Measurements from ENCODE around the gene OR2T6.
"Not testable (repeated sequence)": the region's sequence is repeated elsewhere in the genome, so short reads cannot be mapped to it uniquely, and the experiment has no call there.

Gene OR2T6

GRCh38 chr1:248375446-248375845, at the start of gene OR2T6:
Gene OR2T6 (plus strand): TSS chr1:248375746. CDS start chr1:248387609, 11,863 bp downstream.
- no peak for DNase-seq (ENCODE audit: low read depth in 2 of 2)

GRCh38 chr1:248343451-248343850, 32.1 kb upstream of the OR2T6 start:
- no peak for DNase-seq (ENCODE audit: low read depth in 2 of 2)

- DNase-seq (ENCODE audit: low read depth in 2 of 2) = no peak
These were observed 27.1 kb upstream of the OR2T6 start, which contains the start of gene OR14C36 for GRCh38 chr1:248348475-248348874. Gene OR14C36 (plus strand): TSS chr1:248348775. CDS start chr1:248348775, 0 bp downstream.

GRCh38 chr1:248359415-248359814, 16.1 kb upstream of the OR2T6 start:
- no peak for DNase-seq (ENCODE audit: low read depth in 2 of 2)

- DNase-seq (ENCODE audit: low read depth in 2 of 2) = no peak
These were observed 14.3 kb upstream of the OR2T6 start, which contains the start of gene OR2T4 for GRCh38 chr1:248361121-248361715. Gene OR2T4 (plus strand): TSS chr1:248361665. CDS start chr1:248361665, 0 bp downstream.

GRCh38 chr1:248366609-248367008, 8.9 kb upstream of the OR2T6 start:
- DNase-seq (ENCODE audit: low read depth in 2 of 2) = no peak

- DNase-seq (ENCODE audit: low read depth in 2 of 2) = no peak
These were observed 3.2 kb upstream of the OR2T6 start for GRCh38 chr1:248372394-248372793.

GRCh38 chr1:248373761-248374160, 1.8 kb upstream of the OR2T6 start:
- DNase-seq (ENCODE audit: low read depth in 2 of 2) = no peak

- no peak for DNase-seq (ENCODE audit: low read depth in 2 of 2)
These were observed 1.4 kb downstream of the OR2T6 start for GRCh38 chr1:248376916-248377315.

- DNase-seq (ENCODE audit: low read depth in 2 of 2) = no peak
These were observed 5.3 kb downstream of the OR2T6 start for GRCh38 chr1:248380854-248381253.

GRCh38 chr1:248388426-248388825, 12.9 kb downstream of the OR2T6 start:
- no peak for DNase-seq (ENCODE audit: low read depth in 2 of 2)

GRCh38 chr1:248393050-248393449, 17.5 kb downstream of the OR2T6 start:
- no peak for DNase-seq (ENCODE audit: low read depth in 2 of 2)

GRCh38 chr1:248402748-248403147, 27.2 kb downstream of the OR2T6 start, which contains the start of gene OR2T1:
Gene OR2T1 (plus strand): TSS chr1:248403048. CDS start chr1:248406148, 3,100 bp downstream.
- DNase-seq (ENCODE audit: low read depth in 2 of 2) = no peak

GRCh38 chr1:248404024-248404423, 28.5 kb downstream of the OR2T6 start:
- no peak for DNase-seq (ENCODE audit: low read depth in 2 of 2)

GRCh38 chr1:248406721-248407692, 31.5 kb downstream of the OR2T6 start:
- no peak for DNase-seq (ENCODE audit: low read depth in 2 of 2)

- DNase-seq (ENCODE audit: low read depth in 2 of 2) = no peak
These were observed 40.7 kb downstream of the OR2T6 start for GRCh38 chr1:248416226-248416625.

- DNase-seq (ENCODE audit: low read depth in 2 of 2) = no peak
These were observed 42.3 kb downstream of the OR2T6 start for GRCh38 chr1:248417854-248418253.

- DNase-seq (ENCODE audit: low read depth in 2 of 2) = no peak
These were observed 45.8 kb downstream of the OR2T6 start for GRCh38 chr1:248421384-248421783.

GRCh38 chr1:248427526-248428191, 52.1 kb downstream of the OR2T6 start:
- not testable (repeated sequence) for DNase-seq (ENCODE audit: low read depth in 2 of 2)

- DNase-seq (ENCODE audit: low read depth in 2 of 2) = not testable (repeated sequence)
These were observed 52.6 kb downstream of the OR2T6 start for GRCh38 chr1:248428192-248428533.

- not testable (repeated sequence) for DNase-seq (ENCODE audit: low read depth in 2 of 2)
These were observed 56.1 kb downstream of the OR2T6 start for GRCh38 chr1:248431683-248432082.

- DNase-seq (ENCODE audit: low read depth in 2 of 2) = not testable (repeated sequence)
These were observed 56.7 kb downstream of the OR2T6 start for GRCh38 chr1:248432201-248432600.

All from stimulated activated CD8-positive, alpha-beta memory T cell treated with anti-CD3 and anti-CD28 coated beads, Interleukin-15, amount 100 ng/mL, for 4 hours (primary cell).